GM12875 (cell line): ENCODE results near the gene LCOR.

Experiments used
- H3K4me3 ChIP-seq: one replicate; pipeline ENCODE4 v1.5.1; 2011; ENCODE audit warnings: low read depth, low read length, control low read depth
- CTCF ChIP-seq: IDR thresholded peaks from 2 replicates; pipeline ENCODE4 v1.5.1; 2011; ENCODE audit warnings: low read depth, mild to moderate bottlenecking, control low read depth, inconsistent platforms, low read length, moderate library complexity, borderline replicate concordance; ENCODE audit not compliant: insufficient read depth

The LCOR gene

GRCh38 chr10:97017474-97017903 lies 185.4 kb downstream of the LCOR start:
- no peak for TF ChIP-seq CTCF
- H3K4me3 ChIP-seq: no peak overlapping the region

- TF ChIP-seq CTCF: no peak
- H3K4me3 ChIP-seq: no peak overlapping the region
These were observed 186.4 kb downstream of the LCOR start for GRCh38 chr10:97018251-97019212.

GRCh38 chr10:97019213-97019844 lies 187.2 kb downstream of the LCOR start:
- no peak overlapping the region for H3K4me3 ChIP-seq
- TF ChIP-seq CTCF: no peak

- no peak overlapping the region for H3K4me3 ChIP-seq
- no peak for TF ChIP-seq CTCF
These were observed 188.6 kb downstream of the LCOR start for GRCh38 chr10:97020452-97021400.

GRCh38 chr10:97022616-97023015 lies 190.5 kb downstream of the LCOR start:
- TF ChIP-seq CTCF: no peak
- no peak overlapping the region for H3K4me3 ChIP-seq

GRCh38 chr10:97023401-97024167 lies 191.5 kb downstream of the LCOR start:
- no peak overlapping the region for H3K4me3 ChIP-seq
- TF ChIP-seq CTCF: no peak
